Astrocyte of the spinal cord (primary cell): Measurements from ENCODE around the gene HCN2.

ENCODE experiments used
- DNase-seq: peaks from one replicate; pipeline ENCODE4 v3.0.0; 2011; ENCODE audit warnings: low read depth, low spot score
- H3K4me3 ChIP-seq: 2 replicates; pipeline ENCODE4 v1.5.1; 2011; ENCODE audit warnings: low read depth, mild to moderate bottlenecking, low read length, moderate library complexity
- in situ Hi-C: cut with HindIII; loops from 2 replicates; pipeline ENCODE4 v1.10.0; 2017; ENCODE audit warnings: low sequenced_read_pairs
- TF ChIP-seq, protein P1 (sequence below): IDR thresholded peaks from 2 replicates; pipeline ENCODE4 v1.5.1; 2012; ENCODE audit warnings: low read depth, mild to moderate bottlenecking, low read length, inconsistent platforms

The HCN2 gene

DNA sequence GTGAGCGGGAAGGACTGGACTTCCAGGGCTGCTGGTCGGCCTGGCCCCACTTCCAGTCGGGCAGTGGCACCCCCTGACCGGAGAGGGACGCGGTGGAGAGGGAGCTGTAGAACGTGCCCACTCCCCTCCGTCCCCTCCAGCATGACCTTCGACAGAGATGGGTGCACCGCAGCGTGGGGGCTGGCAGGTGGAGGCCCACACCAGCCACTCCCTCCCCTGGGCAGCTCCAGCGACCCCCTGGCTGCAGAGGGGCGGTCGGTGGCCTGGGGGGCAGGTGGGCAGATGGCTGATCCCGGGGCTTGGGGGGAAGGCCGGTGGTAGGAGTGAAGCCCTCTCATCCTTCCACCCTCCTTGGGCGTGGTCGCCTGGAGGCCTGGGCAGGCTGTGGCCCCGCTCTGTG, 2.4 kb downstream of the HCN2 start:
- DNase-seq: no peak
- TF ChIP-seq, protein P1, sequence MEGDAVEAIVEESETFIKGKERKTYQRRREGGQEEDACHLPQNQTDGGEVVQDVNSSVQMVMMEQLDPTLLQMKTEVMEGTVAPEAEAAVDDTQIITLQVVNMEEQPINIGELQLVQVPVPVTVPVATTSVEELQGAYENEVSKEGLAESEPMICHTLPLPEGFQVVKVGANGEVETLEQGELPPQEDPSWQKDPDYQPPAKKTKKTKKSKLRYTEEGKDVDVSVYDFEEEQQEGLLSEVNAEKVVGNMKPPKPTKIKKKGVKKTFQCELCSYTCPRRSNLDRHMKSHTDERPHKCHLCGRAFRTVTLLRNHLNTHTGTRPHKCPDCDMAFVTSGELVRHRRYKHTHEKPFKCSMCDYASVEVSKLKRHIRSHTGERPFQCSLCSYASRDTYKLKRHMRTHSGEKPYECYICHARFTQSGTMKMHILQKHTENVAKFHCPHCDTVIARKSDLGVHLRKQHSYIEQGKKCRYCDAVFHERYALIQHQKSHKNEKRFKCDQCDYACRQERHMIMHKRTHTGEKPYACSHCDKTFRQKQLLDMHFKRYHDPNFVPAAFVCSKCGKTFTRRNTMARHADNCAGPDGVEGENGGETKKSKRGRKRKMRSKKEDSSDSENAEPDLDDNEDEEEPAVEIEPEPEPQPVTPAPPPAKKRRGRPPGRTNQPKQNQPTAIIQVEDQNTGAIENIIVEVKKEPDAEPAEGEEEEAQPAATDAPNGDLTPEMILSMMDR: no peak
- no peak overlapping the region for H3K4me3 ChIP-seq
- in situ Hi-C loops: no loop called here

DNA sequence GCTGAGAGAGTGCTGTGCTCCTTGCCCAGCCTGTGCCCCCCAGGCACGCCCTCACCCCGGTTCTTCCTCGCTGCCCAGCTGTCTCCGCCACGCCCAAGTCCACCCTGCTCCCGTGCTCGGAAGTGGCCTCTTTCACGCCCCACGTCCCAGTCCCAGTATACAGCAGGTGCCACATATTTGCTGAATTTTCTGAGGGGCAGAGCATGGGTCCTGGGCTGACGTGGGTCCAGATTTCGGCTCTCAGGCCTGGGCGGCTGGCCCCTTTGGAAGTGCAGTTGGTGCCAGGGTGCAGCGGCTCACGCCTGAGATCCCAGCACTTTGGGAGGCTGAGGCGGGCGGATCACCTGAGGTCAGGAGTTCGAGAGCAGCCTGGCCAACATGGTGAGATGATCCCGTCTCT, 3.4 kb downstream of the HCN2 start:
- no peak overlapping the region for H3K4me3 ChIP-seq

DNA sequence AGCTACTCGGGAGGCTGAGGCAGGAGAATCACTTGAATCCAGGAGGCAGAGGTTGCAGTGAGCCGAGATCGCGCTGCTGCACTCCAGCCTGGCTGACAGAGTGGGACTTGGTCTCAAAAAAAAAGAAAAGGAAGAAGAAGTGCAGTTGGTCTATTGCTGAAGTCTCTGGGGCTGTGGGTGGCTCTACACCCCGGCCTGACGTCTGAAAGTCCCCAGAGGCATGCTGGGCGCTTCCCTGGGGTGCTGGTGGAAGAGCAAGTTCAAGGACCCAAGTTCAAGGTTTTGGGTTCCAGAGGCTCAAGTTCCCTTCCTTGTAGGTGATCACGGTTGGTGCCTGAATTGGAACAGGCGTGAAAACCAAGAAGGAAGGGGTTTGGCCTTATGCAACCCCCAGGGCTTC, 3.8 kb downstream of the HCN2 start:
- no peak overlapping the region for H3K4me3 ChIP-seq
- TF ChIP-seq, protein P1: no peak
- in situ Hi-C loops: no loop called here
- DNase-seq: no peak

More for the DNA sequence above, 3.4 kb downstream of the HCN2 start:
- in situ Hi-C loops: no loop called here
- TF ChIP-seq, protein P1: no peak
- no peak for DNase-seq

DNA sequence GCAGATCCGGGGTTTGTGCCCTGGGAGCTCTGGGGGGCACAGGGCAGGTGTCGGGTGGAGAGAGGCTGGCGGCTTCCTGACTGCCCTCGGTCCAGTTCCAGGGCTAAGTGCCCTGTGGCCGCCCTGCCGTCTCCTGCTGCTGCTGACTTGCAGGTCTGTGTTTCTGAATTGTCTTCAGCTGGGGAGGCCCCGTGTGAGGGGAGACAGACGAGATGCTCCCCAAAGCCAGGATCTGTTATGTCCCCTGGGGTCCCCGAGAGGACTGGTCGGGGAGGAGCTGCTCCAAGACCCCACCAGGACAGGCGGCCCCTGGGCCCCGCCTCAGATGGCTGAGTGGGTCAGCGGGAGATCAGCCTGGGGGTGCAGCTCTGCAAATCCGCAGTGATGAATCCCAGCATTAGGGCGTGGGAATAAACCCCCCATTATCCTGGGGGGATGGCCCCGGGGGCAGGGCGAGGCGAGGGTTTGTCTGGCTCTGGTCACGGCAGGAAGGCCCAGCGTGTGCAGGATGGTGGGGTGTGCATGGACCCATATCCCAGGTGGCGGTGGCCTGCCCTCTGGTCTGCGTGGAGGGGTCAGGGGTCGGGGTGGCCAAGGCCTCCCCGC, 4.7 kb downstream of the HCN2 start:
- in situ Hi-C loops: no loop called here
- no peak overlapping the region for H3K4me3 ChIP-seq
- TF ChIP-seq, protein P1: no peak
- no peak for DNase-seq

DNA sequence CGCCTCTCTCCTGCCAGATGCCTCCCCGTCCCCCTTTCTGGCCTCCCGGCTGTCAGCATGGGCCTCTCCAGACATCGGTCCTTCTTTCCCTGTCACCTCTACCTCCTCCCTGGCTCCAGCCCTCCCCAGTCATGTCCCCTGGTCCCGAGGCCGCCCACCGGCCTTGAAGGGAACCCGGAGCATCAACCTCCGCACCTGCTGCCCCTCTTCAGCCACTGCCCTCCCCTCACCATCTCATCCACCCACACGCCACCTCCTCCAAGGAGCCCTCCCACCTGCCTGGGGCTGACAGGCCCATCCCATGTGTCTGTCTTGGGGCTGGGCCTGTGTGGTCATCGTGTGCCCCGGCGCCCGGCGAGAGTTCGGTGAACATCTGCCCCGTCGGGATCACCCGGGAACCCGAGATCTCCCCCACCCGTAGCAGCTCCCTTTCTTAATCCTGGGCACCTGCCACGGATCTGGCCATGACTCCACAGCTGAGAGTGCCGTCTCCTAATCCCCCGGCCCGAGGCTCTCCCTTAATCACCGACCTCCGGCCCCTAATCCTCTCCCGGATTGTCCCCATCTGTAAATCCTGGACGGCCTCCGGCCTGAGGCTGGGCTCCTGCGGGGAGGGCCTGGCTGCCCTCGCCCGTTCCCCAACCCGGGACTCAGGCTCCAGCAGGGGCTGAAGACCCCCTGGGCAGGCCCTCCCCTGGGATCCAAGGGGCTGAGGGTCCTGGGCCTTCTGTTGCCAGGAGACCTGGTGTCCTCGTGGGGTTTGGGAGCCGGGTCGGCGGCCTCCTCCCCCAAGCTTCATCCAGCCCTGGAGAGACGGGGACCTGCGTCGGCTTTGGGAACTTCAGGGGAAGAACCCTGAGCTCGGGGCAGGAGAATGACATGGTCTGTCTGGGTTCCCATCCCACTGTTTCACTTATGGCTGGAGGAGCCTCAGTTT, 5.9 kb downstream of the HCN2 start:
- no peak for DNase-seq
- in situ Hi-C loops: no loop called here
- no peak overlapping the region for H3K4me3 ChIP-seq
- TF ChIP-seq, protein P1: no peak

DNA sequence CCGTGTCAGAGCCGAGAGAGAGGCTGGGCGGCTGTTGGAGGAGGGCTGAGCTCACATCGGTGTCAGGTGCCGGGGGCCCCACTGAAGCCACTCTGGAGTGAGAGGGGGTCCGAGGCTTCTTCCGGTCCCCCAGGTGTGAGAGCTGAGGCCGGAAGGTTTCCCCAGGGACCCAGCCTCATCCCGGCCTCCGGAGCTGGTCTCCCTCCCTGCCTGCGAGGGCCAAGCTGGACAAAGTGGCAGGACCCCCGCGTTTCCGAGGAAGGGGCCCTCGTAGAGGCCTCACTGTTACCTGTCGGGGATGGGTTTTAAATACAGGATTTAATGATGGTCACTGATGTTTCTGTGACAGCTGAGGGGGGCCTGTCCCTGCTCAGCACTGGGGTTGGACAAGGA, 6.6 kb downstream of the HCN2 start:
- in situ Hi-C loops: no loop called here
- H3K4me3 ChIP-seq: no peak overlapping the region
- TF ChIP-seq, protein P1: no peak
- DNase-seq: no peak
